ENCODE data around the gene BUB1B.

GRCh38 chr15:40266828-40267304, 106.0 kb downstream of the BUB1B start:
- TF ChIP-seq, protein P1, sequence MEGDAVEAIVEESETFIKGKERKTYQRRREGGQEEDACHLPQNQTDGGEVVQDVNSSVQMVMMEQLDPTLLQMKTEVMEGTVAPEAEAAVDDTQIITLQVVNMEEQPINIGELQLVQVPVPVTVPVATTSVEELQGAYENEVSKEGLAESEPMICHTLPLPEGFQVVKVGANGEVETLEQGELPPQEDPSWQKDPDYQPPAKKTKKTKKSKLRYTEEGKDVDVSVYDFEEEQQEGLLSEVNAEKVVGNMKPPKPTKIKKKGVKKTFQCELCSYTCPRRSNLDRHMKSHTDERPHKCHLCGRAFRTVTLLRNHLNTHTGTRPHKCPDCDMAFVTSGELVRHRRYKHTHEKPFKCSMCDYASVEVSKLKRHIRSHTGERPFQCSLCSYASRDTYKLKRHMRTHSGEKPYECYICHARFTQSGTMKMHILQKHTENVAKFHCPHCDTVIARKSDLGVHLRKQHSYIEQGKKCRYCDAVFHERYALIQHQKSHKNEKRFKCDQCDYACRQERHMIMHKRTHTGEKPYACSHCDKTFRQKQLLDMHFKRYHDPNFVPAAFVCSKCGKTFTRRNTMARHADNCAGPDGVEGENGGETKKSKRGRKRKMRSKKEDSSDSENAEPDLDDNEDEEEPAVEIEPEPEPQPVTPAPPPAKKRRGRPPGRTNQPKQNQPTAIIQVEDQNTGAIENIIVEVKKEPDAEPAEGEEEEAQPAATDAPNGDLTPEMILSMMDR (conservative IDR thresholded peaks at IDR 0.05; ENCODE audit: low read length) = no peak
- TF ChIP-seq EZH2phosphoT487 (IDR thresholded peaks at IDR 0.05; ENCODE audit: borderline replicate concordance, low read depth, low read length) = no peak

Measured in OCI-LY7 (cell line).